ENCODE results near the gene CBLL2. TPM values are rescaled to one million over a fixed set of nuclear protein-coding genes. Genes with fewer than 3 reads are reported as not detected.
"Not testable (repeated sequence)": the region's sequence is repeated elsewhere in the genome, so short reads cannot be mapped to it uniquely, and the experiment has no call there.

CBLL2 gene, protein sequence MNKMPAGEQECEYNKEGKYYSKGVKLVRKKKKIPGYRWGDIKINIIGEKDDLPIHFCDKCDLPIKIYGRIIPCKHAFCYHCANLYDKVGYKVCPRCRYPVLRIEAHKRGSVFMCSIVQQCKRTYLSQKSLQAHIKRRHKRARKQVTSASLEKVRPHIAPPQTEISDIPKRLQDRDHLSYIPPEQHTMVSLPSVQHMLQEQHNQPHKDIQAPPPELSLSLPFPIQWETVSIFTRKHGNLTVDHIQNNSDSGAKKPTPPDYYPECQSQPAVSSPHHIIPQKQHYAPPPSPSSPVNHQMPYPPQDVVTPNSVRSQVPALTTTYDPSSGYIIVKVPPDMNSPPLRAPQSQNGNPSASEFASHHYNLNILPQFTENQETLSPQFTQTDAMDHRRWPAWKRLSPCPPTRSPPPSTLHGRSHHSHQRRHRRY
- not detected for total RNA-seq

DNA sequence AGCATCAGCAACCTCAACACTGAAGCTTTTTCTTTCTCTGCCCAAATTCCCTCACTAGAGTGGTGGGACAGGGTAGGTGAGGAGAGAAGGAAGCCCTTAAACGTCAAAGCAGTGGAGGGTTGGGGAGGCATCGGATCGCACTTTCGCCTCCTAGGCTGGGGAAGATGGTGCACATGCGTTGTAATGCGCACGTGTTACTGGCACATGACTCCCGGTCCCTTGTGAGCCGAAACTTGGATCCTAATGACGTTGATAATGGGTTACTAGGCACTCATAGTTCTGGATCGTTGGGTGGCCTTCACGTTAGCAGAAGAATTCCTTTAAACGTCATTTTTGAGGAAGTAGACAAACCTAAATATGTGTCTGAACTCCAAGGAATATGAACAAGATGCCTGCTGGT lies at the start of gene CBLL2:
Gene CBLL2, plus strand, starts transcription at position 301 of the 400 bp plus-strand sequence. Its CDS starts 79 bp downstream, at position 380.
- DNase-seq = no peak

GRCh38 chrX:22234380-22234779 lies 38.3 kb upstream of the CBLL2 start:
- DNase-seq = no peak

- DNase-seq = no peak
These were observed 35.2 kb upstream of the CBLL2 start for GRCh38 chrX:22237479-22237878.

DNA sequence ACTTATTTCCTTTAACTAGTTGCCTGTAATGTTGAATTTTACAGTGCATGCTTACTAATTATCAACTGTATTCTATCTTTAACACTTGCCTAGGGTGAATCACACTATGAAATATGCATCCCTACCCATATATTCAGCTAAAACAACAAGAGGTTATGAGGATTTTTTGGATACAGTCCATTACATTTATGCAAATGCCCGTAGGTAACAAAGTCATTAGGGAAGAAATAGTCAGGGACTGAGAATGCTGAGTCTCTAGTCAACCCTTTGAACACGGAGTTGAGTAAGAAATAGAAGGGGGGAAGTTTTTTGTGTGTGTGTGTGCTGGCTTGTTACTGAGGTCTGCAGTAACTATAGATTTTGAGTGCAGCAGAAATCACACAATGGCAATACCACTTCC lies 26.1 kb upstream of the CBLL2 start:
- DNase-seq = no peak

- no peak for DNase-seq
These were observed 25.5 kb upstream of the CBLL2 start for GRCh38 chrX:22247169-22247568.

- DNase-seq = no peak
These were observed 24.3 kb upstream of the CBLL2 start for GRCh38 chrX:22248401-22248800.

- no peak for DNase-seq
These were observed 23.3 kb upstream of the CBLL2 start for GRCh38 chrX:22249371-22249770.

GRCh38 chrX:22268706-22269105 lies 4.0 kb upstream of the CBLL2 start:
- DNase-seq = no peak

GRCh38 chrX:22273714-22274317 lies 1.1 kb downstream of the CBLL2 start:
- DNase-seq = no peak

- DNase-seq = no peak
These were observed 4.1 kb downstream of the CBLL2 start for GRCh38 chrX:22276781-22277180.

DNA sequence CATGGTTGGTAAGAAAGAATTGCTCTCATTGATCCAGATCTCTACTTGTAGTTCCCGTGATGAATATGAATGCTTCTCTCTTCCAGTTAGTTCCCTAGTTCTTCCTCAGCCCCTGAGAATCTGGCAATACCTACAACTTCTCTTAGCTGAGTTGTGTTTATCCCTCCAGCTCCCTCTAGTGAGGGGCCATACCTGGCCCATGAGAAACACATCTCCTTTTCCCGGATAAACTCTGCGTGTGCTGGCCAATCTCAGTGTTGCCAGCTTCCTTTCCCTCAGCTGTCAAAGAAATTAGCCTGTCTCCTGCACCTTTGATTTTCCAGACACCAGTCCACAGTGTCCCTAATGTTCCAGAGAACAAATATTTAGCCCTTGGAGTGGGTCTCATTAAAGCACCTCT lies 5.7 kb downstream of the CBLL2 start:
- no peak for DNase-seq

DNA sequence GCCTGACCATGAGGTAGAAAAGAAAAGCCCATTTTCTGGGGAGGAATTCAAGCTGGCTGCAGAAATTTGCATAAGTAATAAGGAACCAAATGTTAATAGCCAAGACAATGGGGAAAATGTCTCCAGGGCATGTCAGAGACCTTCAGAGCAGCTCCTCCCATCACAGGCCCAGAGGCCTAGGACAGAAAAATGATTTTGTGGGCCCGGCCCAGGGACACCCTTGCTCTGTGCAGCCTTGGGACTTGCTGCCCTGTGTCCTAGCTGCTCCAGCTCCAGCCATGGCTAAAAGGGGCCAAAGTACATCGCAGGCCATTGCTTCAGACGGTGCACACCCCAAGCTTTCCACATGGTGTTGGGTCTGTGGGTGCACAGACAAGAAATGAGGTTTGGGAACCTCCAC lies 16.5 kb downstream of the CBLL2 start:
- not testable (repeated sequence) for DNase-seq

GRCh38 chrX:22296871-22297270 lies 24.2 kb downstream of the CBLL2 start:
- DNase-seq = no peak

- DNase-seq = no peak
These were observed 27.4 kb downstream of the CBLL2 start for GRCh38 chrX:22300130-22300529.

GRCh38 chrX:22310779-22311178 lies 38.1 kb downstream of the CBLL2 start:
- DNase-seq = no peak

- no peak for DNase-seq
These were observed 41.1 kb downstream of the CBLL2 start for GRCh38 chrX:22313766-22314165.

DNA sequence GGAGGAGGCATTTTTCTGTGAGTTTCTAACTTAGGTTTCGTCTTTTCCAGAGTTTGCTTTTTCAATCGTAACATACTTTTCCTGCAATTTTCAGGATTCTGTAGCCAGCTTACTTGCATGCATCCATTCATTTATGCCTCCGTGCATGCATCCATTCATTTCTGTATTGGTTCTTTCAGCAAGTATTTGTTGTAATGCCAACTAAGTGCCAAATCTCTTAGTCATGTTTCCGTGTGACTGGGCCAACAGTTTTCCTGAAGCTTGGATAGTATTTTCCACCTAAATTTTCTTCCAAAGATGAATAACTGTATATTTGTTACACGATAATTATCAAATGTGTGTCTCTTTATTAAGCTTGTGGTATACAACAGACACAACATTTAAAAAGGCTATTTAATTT lies 41.5 kb downstream of the CBLL2 start:
- DNase-seq = no peak

GRCh38 chrX:22314692-22315091 lies 42.0 kb downstream of the CBLL2 start:
- DNase-seq = no peak

DNA sequence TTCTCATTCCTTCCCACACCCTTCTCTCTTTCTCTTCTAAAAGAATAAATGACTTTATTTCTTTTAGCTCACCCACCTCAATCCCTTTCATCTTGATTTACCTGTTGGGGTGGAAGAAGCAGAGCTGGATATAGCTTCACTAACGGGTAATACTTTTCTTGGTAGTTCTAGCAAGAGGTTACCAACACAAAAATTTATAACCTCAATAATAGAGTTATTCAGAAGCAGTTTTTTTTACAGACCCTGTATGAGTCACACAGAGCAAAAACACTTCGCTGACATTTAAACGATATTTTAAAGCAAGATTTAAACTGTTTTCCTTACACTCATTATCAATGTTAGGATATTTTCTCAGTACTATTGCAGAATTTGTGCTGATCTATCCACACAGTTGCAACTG lies 42.4 kb downstream of the CBLL2 start:
- DNase-seq = no peak

DNA sequence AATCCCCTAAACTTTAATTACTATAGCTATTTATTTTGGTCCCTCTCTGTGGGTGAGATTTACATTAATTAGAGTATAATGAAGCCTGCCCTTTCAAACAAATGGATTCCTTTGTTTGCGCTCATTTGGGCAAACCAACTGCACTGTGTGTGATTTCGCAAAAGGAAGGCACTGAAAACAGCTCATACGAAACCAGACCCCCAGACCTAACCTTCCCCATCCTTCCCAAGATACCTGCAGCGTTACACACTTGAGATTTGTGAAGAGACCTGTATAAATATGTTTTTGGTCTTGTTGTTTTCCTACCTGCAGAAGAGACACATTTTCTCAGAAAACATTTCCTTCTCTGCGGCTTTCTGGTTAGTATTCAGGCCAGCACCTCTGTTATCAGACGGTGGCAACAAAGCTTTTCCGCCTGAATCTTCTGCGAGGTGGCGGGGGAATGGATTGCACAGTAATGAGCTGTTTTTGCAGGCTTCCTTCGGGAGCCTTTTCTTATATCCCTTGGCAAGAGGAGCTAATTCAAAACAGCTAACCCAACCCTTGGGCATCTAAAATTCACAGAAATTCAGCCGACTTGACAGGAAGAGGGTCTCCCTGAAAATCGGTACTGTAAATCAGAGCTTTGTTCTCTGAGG lies 47.6 kb downstream of the CBLL2 start:
- no peak for DNase-seq

DNA sequence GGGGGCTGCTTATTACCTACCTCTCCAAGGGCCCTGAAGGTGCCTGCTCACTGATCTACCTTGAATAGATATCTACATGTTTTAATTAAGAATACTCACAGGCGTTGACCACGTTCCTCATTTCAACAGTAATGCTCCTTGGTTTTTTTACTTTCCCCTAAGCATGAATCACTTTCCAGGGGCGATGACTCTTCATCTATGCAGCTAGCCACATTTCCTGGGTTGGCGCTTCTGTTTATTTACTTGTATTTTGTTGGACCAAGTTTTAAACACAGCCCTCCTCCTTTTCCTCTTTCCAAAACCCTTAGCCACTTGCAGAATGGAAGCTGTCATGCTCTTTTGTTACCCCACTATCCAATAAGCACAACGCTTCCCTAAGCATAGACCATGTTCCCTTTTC lies 50.8 kb downstream of the CBLL2 start:
- no peak for DNase-seq

Measured in skin of body (tissue), 2 donors.